Activated T-helper 1 cell treated with anti-CD3 and anti-CD28 coated beads, Interleukin-12 subunit alpha, Interleukin-12 subunit beta, Interleukin-2, Interleukin-4 antibody, amounts not matched to agents 30 ng/mL and 10 ng/mL and 1 ng/mL, durations not matched to agents 14 hours and 24 hours and 36 hours (primary cell): Measurements from ENCODE around the gene SMC3. TPM values are rescaled to one million over a fixed set of nuclear protein-coding genes. Genes with fewer than 3 reads are reported as not detected.
A peak's percentile ranks its signal among the peaks of the same experiment; 100 is the strongest.
"Not testable (repeated sequence)": the region's sequence is repeated elsewhere in the genome, so short reads cannot be mapped to it uniquely, and the experiment has no call there.

Experiments used
- DNase-seq: peaks from one replicate; pipeline ENCODE4 v3.0.0; 2021; ENCODE audit warnings: low spot score
- H3K27ac Mint-ChIP-seq: one replicate; pipeline ENCODE4 v1.8.0; 2021; ENCODE audit warnings: mild to moderate bottlenecking, mixed read lengths
- H3K27me3 Mint-ChIP-seq: one replicate; pipeline ENCODE4 v1.8.0; 2022; ENCODE audit warnings: mild to moderate bottlenecking, moderate library complexity, mixed read lengths; ENCODE audit not compliant: insufficient read depth
- H3K36me3 Mint-ChIP-seq: one replicate; pipeline ENCODE4 v1.8.0; 2021; ENCODE audit warnings: low read depth, mixed read lengths
- H3K4me1 Mint-ChIP-seq: one replicate; pipeline ENCODE4 v1.8.0; 2021; ENCODE audit warnings: low read depth, mixed read lengths
- H3K4me3 Mint-ChIP-seq: one replicate; pipeline ENCODE4 v1.8.0; 2021; ENCODE audit warnings: mild to moderate bottlenecking, moderate library complexity, mixed read lengths
- H3K9me3 Mint-ChIP-seq: one replicate; pipeline ENCODE4 v1.8.0; 2021; ENCODE audit warnings: mixed read lengths
- intact Hi-C: fragments of 100-400 bp; cut with micrococcal nuclease; formaldehyde crosslinking; loops from one replicate; pipeline ENCODE4 v1.15.1; 2024
- total RNA-seq: library from RNA; stranded (reverse); gene quantifications from 2 replicates; pipeline ENCODE4 v1.2.3, GENCODE V29; 2022

Gene SMC3
- total RNA-seq, 1 donor from 2014 or later: 74.5 TPM

- no peaks in the 10 kb centered on the region for H3K27me3 Mint-ChIP-seq
- H3K4me3 Mint-ChIP-seq: peak overlapping the region; percentile 20
- H3K36me3 Mint-ChIP-seq: peaks cover 16% of the 10 kb centered on the region
- H3K4me1 Mint-ChIP-seq: peaks cover 75% of the 10 kb centered on the region
- no peak overlapping the region for H3K27ac Mint-ChIP-seq
- H3K9me3 Mint-ChIP-seq: no peaks in the 10 kb centered on the region
- DNase-seq: no peak
- intact Hi-C loops: no loop called here
Observed at GRCh38 chr10:110530131-110530831, 37.2 kb upstream of the SMC3 start.

- Mint-ChIP-seq H3K27ac (no peak overlapping the region), H3K27me3 (no peaks in the 10 kb centered on the region), H3K36me3 (peaks cover 8% of the 10 kb centered on the region), H3K9me3 (no peaks in the 10 kb centered on the region), H3K4me1 (peaks cover 76% of the 10 kb centered on the region), H3K4me3 (no peak overlapping the region)
- no peak for DNase-seq
- intact Hi-C loops: no loop called here
Observed at GRCh38 chr10:110531687-110532086, 35.8 kb upstream of the SMC3 start.

GRCh38 chr10:110532628-110533027 is 34.9 kb upstream of the SMC3 start:
- H3K27ac Mint-ChIP-seq, H3K9me3 Mint-ChIP-seq, intact Hi-C loops, H3K4me3 Mint-ChIP-seq, DNase-seq, H3K27me3 Mint-ChIP-seq, H3K36me3 Mint-ChIP-seq: not testable (repeated sequence)
- H3K4me1 Mint-ChIP-seq: peaks cover 77% of the 10 kb centered on the region

- peaks cover 5% of the 10 kb centered on the region for H3K36me3 Mint-ChIP-seq
- no peak for DNase-seq
- intact Hi-C loops: no loop called here
Observed at GRCh38 chr10:110533149-110533548, 34.3 kb upstream of the SMC3 start.

GRCh38 chr10:110534571-110534970 is 32.9 kb upstream of the SMC3 start:
- Mint-ChIP-seq H3K36me3 (peaks cover 5% of the 10 kb centered on the region), H3K4me1 (peaks cover 65% of the 10 kb centered on the region), H3K27me3 (no peaks in the 10 kb centered on the region), H3K9me3 (no peaks in the 10 kb centered on the region), H3K27ac (peak overlapping the region; percentile 84), H3K4me3 (peak overlapping the region; percentile 28)
- intact Hi-C loops: no loop called here
- no peak for DNase-seq

More at GRCh38 chr10:110533149-110533548, 34.3 kb upstream of the SMC3 start:
- no peaks in the 10 kb centered on the region for H3K9me3 Mint-ChIP-seq
- no peak overlapping the region for H3K4me3 Mint-ChIP-seq
- H3K27ac Mint-ChIP-seq: peak overlapping the region; percentile 35
- no peaks in the 10 kb centered on the region for H3K27me3 Mint-ChIP-seq
- peaks cover 72% of the 10 kb centered on the region for H3K4me1 Mint-ChIP-seq

- Mint-ChIP-seq H3K4me1 (peaks cover 60% of the 10 kb centered on the region), H3K4me3 (peak overlapping the region; percentile 48), H3K27me3 (no peaks in the 10 kb centered on the region), H3K9me3 (no peaks in the 10 kb centered on the region), H3K36me3 (peaks cover 5% of the 10 kb centered on the region), H3K27ac (peak overlapping the region; percentile 89)
- DNase-seq: peak; percentile 49
- intact Hi-C loops: loop anchor here (1.0 to 5.0 kb wide), 9 partner anchors 8 to 379 kb away; partner anchors contain the start of gene DUSP5
Observed at GRCh38 chr10:110535958-110536891, 31.3 kb upstream of the SMC3 start.

- Mint-ChIP-seq H3K4me1 (peaks cover 56% of the 10 kb centered on the region), H3K27me3 (no peaks in the 10 kb centered on the region), H3K4me3 (no peak overlapping the region), H3K9me3 (no peaks in the 10 kb centered on the region), H3K27ac (no peak overlapping the region), H3K36me3 (peaks cover 5% of the 10 kb centered on the region)
- intact Hi-C loops: loop anchor here (5.0 kb wide), 2 partner anchors 312 to 382 kb away; no protein-coding TSS in a partner anchor
- no peak for DNase-seq
Observed at GRCh38 chr10:110539091-110539490, 28.4 kb upstream of the SMC3 start.

GRCh38 chr10:110540031-110540430 is 27.5 kb upstream of the SMC3 start:
- intact Hi-C loops: loop anchor here (1.0 kb wide), 1 partner anchor 16 kb away; no protein-coding TSS in a partner anchor

GRCh38 chr10:110544958-110545537 is 22.4 kb upstream of the SMC3 start:
- H3K36me3 Mint-ChIP-seq: no peaks in the 10 kb centered on the region
- intact Hi-C loops: no loop called here

More at GRCh38 chr10:110540031-110540430, 27.5 kb upstream of the SMC3 start:
- Mint-ChIP-seq H3K27me3 (no peaks in the 10 kb centered on the region), H3K4me3 (no peak overlapping the region), H3K36me3 (no peaks in the 10 kb centered on the region), H3K9me3 (no peaks in the 10 kb centered on the region), H3K4me1 (peaks cover 50% of the 10 kb centered on the region), H3K27ac (peak overlapping the region; percentile 69)
- DNase-seq: no peak

GRCh38 chr10:110546077-110546476 is 21.4 kb upstream of the SMC3 start:
- H3K27me3 Mint-ChIP-seq: peaks cover 14% of the 10 kb centered on the region
- DNase-seq: no peak
- H3K4me1 Mint-ChIP-seq: peaks cover 29% of the 10 kb centered on the region
- H3K27ac Mint-ChIP-seq: no peak overlapping the region
- intact Hi-C loops: loop anchor here (2.0 kb wide), 1 partner anchor 55 kb away; no protein-coding TSS in a partner anchor
- no peaks in the 10 kb centered on the region for H3K36me3 Mint-ChIP-seq
- H3K4me3 Mint-ChIP-seq: no peak overlapping the region
- H3K9me3 Mint-ChIP-seq: no peaks in the 10 kb centered on the region

More at GRCh38 chr10:110544958-110545537, 22.4 kb upstream of the SMC3 start:
- Mint-ChIP-seq H3K27ac (no peak overlapping the region), H3K4me3 (no peak overlapping the region), H3K4me1 (peaks cover 34% of the 10 kb centered on the region), H3K27me3 (peaks cover 8% of the 10 kb centered on the region), H3K9me3 (no peaks in the 10 kb centered on the region)
- DNase-seq: no peak

- no peaks in the 10 kb centered on the region for H3K36me3 Mint-ChIP-seq
- H3K27ac Mint-ChIP-seq: peak overlapping the region; percentile 3
- no peak overlapping the region for H3K4me3 Mint-ChIP-seq
- peaks cover 19% of the 10 kb centered on the region for H3K27me3 Mint-ChIP-seq
- intact Hi-C loops: loop anchor here (1.0 to 2.0 kb wide), 7 partner anchors 10 to 240 kb away; partner anchors contain the start of gene DUSP5
- no peaks in the 10 kb centered on the region for H3K9me3 Mint-ChIP-seq
- peaks cover 29% of the 10 kb centered on the region for H3K4me1 Mint-ChIP-seq
- DNase-seq: no peak
Observed at GRCh38 chr10:110546499-110547110, 20.9 kb upstream of the SMC3 start.

GRCh38 chr10:110547139-110547761 is 20.2 kb upstream of the SMC3 start:
- peaks cover 29% of the 10 kb centered on the region for H3K4me1 Mint-ChIP-seq
- peak overlapping the region; percentile 3 for H3K27ac Mint-ChIP-seq
- no peak overlapping the region for H3K4me3 Mint-ChIP-seq
- DNase-seq: no peak
- intact Hi-C loops: loop anchor here (1.0 to 2.0 kb wide), 7 partner anchors 11 to 241 kb away; partner anchors contain the start of gene DUSP5
- H3K27me3 Mint-ChIP-seq: peaks cover 23% of the 10 kb centered on the region
- no peaks in the 10 kb centered on the region for H3K36me3 Mint-ChIP-seq
- no peaks in the 10 kb centered on the region for H3K9me3 Mint-ChIP-seq
